GM12865 (cell line): ENCODE data around the gene RTN4RL1.

ENCODE experiments used
- DNase-seq: peaks from one replicate; pipeline ENCODE4 v3.0.0; 2010; ENCODE audit warnings: low read depth
- H3K4me3 ChIP-seq: 2 replicates; pipeline ENCODE4 v1.5.1; 2011; ENCODE audit warnings: mild to moderate bottlenecking, low read depth, low read length, control low read depth
- CTCF ChIP-seq: IDR thresholded peaks from 2 replicates; pipeline ENCODE4 v1.5.1; 2011; ENCODE audit warnings: low read length, control low read depth, low read depth, inconsistent platforms; ENCODE audit not compliant: insufficient read depth; ENCODE audit errors: missing control alignments

RTN4RL1 gene

GRCh38 chr17:1979182-1979985, 45.8 kb downstream of the RTN4RL1 start:
- TF ChIP-seq CTCF, result no peak
- no peak for DNase-seq
- no peak overlapping the region for H3K4me3 ChIP-seq

- H3K4me3 ChIP-seq, result no peak overlapping the region
- no peak for DNase-seq
- no peak for TF ChIP-seq CTCF
Observed at GRCh38 chr17:1978396-1978949, 46.7 kb downstream of the RTN4RL1 start.

GRCh38 chr17:1977583-1978395, 47.3 kb downstream of the RTN4RL1 start:
- no peak for DNase-seq
- no peak overlapping the region for H3K4me3 ChIP-seq
- TF ChIP-seq CTCF, result no peak

GRCh38 chr17:1976683-1977064, 48.5 kb downstream of the RTN4RL1 start:
- no peak for TF ChIP-seq CTCF
- DNase-seq, result no peak
- no peak overlapping the region for H3K4me3 ChIP-seq

GRCh38 chr17:1976000-1976682, 49.0 kb downstream of the RTN4RL1 start:
- H3K4me3 ChIP-seq, result no peak overlapping the region
- TF ChIP-seq CTCF, result no peak
- DNase-seq, result peak; percentile 65

GRCh38 chr17:1975573-1975972, 49.6 kb downstream of the RTN4RL1 start:
- no peak overlapping the region for H3K4me3 ChIP-seq
- no peak for TF ChIP-seq CTCF

More at GRCh38 chr17:1975573-1975972, 49.6 kb downstream of the RTN4RL1 start:
- DNase-seq, result peak; percentile 24
